GM19438 (cell line): Measurements from ENCODE around the gene PHB1.
A peak's percentile ranks its signal among the peaks of the same experiment; 100 is the strongest.

ENCODE experiments used
- ATAC-seq: cut with Tn5 transposase; IDR thresholded peaks from one replicate; pipeline ENCODE4 v1.9.1; 2021; ENCODE audit warnings: low read depth; ENCODE audit not compliant: unreplicated experiment

PHB1 gene

DNA sequence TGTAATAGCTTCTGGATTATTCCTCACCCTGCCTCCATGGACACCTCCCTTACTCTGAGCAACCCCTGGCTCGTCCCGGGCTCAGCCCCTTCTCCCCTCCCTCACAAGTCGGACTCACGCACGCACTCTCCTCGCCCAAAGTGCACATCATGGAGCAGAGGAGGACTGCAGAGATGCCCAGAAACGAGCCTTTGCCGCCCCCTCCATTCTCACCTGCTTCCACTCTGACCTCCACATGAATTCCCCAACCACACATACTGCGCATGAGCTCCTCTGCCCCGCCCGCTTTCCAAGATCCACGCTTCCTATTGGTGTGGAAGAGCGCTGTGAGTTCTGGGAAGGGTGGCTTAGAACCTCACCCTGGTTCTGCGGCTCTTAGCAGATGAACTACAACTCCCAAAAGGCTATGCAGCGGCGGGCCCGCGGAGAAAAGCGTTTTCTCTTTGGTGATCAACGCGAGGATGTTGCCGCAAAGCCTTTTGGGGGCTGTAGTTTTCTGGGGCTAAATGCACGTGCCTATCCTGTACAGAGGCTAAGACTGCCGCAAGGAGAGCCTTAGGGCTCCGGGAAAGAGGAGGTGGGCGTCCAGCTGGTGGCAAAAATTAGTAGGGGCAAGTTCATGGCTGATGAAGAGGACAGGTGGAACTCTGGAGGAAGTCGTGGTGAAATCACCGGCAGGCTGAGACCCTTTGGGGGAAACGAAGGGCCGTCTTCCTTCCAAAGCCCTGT is at the start of gene PHB1:
PHB1 (minus strand) TSS at position 261 of the 729 bp plus-strand sequence. CDS start 1,618 bp downstream, outside the sequence.
- ATAC-seq, result peak; percentile 98

DNA sequence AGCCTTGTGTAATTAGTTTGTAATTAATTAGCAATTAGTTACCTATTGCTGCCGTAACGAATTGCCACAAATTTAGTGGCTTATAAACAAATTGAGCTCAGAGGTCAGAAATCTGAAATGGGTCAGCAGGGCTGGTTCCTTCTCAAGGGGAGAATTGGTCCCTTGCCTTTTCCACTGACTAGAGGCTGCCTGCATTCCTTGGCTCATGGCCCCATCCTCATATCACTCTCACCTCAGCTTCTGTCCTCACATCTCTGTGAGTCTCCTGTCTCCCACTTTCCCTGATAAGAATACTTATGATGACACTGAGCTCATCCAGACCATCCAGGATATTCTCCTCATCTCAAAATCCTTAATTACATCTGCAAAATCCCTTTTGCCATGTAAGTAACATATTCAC is 49.4 kb upstream of the PHB1 start:
- no peak for ATAC-seq

DNA sequence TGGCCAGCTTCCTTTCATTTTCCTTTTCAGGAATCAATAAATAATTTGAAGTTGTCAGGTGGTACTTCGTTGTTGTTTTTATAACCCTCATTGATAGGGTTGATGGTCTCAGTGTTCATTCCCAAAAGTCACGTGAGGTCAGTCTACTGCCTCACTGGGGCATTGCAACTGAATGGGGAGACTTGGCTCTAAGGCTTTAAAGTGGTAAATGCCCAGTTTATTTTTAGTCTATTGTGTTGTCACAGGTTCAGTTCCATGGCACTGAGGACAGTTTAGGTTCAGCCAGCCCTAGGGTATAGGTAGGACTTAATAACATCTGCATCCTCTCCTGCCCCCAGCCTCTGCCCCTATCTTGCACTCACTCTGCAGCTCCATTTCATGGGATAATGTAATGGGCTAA is 46.9 kb upstream of the PHB1 start:
- ATAC-seq, result no peak

DNA sequence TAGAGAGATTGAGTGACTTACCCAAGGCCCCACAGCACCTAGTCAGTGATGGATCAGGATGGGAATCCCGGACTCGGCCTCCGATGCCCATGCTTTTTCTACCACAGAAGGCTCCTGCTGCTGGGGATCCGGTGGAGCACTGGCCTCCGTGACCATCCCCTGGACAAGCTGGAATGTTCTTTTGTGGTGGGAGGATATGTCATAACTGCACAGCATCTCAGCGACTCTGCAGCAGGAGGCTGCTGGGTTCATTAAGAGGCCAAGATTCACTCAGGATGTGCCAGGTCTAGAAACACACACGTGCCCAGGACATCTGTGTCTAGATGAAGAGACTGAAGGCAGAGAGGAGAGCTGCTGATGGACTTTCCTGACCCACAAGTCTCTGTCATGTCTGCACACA is 45.7 kb upstream of the PHB1 start:
- ATAC-seq, result no peak

DNA sequence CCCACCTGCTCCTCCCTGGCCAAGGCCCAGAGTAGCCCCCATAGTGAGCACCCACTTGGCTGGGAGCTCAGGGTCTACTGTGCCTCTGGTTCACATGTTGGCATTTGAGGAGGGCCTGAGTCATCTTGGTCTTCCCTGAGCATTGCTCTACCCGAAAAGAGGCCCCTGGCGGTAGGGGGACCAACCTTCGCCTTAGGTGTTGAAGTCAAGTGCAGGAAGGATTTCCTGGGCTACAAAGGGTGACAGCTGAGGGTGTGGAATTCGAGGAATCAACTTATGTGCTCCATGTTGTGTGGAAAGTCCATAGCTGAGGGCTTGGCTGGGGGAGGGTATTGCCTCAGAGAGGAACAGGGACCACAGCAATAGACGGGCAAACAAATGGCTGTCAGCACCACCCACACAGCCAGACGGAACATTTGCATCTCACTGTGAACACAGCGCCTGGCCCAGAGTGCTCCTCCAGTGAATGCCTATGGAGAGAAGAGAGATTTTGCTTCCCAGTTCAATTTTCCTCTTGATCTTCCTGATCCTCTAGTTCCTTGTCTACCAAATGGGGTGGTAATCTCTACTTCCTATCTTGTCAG is 44.8 kb upstream of the PHB1 start:
- ATAC-seq, result no peak

DNA sequence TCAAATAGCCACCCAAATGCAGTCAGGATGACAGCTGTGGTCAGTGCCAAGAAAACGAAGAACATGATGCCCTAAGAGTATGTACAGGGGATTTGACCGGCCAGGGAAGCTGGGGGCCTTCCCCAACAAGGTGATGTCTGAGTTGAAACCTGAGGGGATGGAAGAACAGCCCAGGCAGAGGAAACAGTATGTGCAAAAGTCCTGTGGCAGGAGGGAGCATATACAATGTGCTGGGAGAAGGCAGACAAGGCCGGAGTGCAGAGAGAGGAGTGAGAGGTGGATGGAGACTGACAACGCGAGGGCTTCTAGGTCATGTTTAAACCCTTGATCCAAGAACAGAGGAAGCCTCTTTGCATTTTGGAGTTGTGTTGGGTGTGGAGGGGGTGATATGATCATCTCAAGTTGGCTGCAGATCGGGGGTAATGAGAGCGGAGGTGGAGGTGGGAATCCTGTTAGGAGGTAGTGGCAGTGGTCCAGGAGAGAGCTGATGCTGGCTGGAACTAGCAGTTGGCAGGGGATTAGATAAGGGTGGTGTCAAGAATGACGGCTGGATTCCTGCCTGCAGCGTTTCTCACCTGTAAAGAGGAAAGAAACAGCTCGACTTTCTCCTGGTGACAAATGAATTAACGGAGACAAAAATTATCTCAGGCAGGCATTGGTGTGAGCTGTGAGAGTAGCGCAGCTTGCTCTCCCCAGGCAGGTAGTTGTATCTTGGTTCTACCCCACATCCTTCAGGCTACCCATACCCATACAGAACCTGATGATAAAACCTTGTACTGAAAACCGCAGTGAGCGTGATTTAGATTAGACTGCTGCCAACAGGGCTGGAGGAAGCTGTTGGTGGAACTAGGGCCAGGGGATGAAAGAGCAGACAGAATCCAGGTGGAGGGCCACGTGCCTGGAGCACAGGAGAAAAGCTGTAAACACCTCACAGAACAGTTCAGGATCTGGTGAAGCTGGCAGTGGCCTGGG is 43.2 kb upstream of the PHB1 start:
- no peak for ATAC-seq

DNA sequence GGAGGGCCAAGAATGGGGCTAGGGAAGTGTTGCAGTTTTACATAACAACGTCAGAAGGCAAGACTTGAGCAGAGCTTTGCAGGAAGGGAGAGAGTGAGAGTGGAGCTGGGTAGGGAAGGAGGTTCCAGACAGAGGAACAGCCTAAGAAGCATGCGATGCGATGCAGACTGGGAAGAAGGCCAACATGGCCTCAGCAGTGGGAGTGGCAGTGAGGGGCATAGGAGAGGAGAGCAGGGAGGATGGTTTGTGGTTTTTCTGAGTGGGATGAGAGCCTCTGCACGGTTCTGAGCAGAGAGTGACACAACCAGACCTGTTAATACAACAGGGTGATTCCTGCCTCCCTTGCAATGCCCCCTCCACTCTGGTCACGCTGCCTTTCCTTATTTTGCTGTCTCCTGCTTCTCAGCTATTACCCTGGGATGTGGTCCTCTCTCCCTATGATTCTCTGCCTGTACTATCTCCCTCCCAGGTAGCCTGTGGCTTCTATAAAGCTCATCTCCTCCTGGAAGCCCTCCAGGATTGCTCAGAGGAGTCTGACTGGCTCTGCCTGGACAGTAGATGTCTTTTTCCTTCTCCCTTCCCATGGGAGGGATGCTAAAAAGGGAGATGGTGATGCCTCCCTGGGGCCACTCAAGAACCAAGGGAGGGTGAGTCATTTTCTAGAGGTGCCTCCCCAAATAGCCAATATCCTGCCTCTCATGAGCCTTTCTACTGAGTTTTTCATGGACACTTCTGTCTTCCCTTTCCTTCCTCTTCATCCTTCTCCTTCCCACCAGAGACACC is 41.7 kb upstream of the PHB1 start:
- no peak for ATAC-seq

DNA sequence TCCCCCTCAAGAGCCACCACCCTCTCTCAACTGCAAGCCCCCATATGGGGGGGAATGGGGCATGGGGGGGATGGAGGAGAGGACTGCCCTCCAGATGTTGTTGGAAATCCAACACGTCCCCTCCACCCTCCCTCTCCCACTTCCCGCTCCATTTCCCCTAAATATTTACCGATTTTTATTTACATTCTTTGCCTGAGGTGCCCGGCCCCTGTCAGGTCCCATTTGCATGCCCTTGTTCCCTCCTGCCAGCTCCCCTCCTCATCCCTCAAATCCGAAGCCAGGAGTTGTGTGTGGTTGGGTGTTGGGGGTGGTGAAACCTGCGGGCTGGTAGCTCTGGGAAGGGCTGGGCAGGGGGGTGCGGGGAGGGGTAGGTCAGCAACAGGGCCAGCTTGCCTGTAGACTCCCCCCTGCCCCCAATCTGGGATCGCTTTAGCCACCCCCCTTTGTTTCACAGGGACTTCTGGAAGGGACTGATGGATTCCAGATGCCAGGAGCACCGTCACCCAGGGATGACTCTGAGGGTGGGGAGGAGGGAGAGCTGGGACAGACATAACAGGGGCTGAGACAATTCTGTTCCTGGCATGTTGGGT is 40.7 kb upstream of the PHB1 start:
- no peak for ATAC-seq

DNA sequence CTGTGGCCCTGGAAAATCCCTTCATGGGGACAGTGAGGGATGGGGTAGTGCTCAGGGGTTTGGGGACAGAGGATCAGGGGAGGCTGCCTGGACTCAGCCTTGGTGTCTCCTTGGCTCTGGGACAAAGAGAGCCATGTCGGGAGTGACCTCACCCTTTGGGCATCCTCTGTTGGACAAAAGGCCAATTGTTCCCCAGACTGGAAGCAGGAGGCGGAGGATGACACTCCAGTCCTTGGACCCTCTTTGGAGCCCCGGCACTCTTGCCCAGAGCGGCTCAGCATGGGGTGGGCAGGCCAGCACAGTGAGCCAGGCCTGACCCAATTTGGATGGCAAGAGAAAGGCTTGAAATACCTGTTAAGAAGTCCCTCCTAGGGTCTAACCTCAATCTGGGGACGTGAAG is 39.4 kb upstream of the PHB1 start:
- no peak for ATAC-seq

DNA sequence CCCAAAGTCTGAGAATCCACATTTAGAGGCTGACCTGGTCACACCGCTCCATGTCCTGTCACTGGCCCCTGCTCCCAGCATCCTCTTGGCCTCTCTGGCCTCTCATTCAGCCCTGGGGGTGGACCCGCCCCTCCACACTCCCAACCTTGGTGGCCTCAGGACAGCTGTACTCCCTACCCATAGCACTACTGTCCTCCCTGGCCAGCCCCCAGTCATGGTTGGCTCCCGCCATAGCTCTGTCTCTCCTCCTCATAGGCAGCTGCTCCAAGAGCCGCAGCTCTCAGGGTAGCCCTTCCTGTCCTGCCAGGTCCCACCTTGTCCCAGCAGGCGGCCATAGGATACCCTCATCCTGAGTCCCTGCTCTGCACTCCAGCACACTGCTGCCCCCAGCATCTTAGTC is 38.0 kb upstream of the PHB1 start:
- ATAC-seq, result no peak

DNA sequence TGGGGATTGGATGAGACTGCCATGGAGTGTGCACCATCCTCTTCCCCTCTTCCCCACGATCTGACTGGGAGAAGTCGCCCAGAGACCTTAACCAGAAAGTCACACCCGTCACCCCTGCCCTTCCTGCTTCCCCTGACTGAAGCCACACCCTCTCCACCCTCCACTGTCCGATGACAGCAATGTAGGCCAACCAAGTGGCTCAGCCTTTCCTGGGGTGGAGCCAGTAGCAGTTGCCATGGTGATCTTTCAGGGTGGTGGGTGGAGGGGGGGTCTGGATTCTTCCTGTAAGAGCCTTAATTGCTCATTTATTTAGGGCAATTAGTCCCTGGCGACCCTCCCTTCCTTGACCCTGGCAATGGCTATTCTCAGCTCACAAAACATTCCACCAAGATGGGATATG is 37.5 kb upstream of the PHB1 start:
- ATAC-seq, result no peak

DNA sequence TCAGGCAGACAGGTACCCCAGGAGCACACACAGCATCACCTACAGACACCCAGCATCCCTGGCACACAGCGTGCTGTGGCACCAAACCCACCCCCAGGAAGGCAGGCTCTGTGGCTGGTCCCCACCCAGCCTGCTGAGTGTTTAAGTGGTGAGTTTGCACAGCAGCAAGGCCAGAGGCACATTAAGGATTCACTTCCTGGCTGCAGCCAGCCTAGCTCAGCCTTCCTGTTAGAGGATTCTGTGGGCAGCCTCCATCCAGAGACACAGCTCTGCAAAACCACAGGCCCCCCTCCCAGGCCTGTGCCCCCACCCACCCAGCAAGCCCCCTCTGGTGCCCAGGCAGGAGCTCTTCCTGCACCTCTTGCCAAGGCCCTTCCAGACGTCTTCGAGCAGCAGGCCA is 36.1 kb upstream of the PHB1 start:
- no peak for ATAC-seq

DNA sequence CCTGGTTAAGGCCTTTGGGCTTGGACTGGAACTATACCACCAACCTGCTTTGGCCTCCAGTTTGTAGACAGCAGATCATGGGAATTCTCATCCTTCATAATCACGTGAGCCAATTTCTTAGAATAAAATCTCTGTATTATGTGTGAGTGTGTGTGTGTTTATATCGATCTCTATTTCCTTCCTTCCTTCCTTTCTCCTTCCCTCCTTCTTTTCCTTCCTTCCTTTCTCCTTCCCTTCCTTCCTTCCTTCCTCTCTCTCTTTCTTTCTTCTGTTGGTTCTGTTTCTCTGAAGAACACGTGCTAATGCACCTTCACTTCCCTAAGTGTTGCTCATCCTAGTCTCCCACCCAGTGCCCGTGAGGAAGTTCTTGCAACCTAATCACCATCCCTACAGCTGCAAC is 35.5 kb upstream of the PHB1 start:
- ATAC-seq, result no peak

DNA sequence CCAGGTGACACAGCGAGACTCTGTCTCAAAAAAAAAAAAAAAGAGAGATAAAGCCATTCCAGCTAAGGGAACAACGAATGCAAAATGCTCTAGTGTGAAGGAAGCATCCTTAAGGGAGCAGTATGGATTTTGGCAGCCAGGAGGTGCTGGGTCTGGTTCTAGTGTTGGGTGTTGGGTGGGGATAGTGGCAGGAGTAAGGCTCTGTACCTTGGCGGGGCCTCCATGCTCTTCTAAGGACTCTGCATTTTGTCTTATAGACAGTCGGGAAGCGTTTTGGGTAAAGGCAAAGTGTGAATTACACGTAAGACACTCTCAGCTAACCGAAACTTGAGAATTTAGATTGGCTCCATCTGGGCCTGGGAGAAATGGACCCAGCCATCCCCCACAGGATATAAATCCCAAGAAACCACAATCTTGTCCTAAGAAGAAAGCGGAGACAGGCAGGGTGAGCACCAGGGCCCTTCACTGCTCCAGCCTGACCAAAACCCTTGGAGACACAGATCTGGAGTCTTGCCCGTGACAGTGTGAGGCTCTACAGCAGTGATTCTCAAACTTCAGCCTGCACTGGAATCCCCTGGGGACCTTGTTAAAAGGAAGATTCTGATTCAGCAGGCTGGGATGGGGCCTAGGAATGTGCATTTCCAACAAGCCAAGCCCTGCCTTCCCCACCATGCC is 33.1 kb upstream of the PHB1 start:
- no peak for ATAC-seq

DNA sequence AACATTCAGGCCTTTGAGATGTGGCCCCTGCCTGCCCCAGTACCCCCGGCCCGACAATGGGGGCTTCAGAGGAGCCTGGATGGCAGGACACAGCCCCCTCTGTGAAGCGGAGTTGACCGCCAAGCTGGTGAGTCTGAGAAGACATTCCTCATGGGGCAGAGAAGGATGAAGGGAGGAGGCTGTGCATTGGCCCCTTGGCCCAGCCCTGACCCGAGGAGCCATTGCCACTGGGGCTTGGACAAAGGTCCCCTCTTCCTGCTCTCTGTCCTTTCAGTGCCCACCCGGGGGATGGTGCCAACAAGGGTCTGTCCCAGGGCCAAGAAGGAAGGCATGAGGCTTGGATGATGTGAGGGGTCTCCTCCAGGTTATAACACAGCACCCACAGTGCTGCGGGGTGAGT is 30.9 kb upstream of the PHB1 start:
- no peak for ATAC-seq

DNA sequence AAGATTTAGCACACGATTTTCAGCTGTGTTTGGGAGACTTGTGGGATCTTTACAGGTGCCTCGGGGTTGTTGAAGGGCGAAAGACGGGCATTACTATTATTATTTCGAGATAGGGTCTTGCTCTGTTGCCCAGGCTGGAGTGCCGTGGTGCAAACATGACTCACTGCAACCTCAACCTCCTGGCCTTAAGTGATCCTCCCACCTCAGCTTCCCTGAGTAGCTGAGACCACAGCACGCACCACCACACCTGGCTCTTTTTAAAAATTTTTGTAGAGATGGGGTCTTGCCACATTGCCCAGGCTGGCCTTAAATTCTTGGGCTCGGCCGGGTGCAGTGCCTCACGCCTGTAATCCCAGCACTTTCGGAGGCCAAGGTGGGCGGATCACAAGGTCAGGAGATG is 29.7 kb upstream of the PHB1 start:
- no peak for ATAC-seq

DNA sequence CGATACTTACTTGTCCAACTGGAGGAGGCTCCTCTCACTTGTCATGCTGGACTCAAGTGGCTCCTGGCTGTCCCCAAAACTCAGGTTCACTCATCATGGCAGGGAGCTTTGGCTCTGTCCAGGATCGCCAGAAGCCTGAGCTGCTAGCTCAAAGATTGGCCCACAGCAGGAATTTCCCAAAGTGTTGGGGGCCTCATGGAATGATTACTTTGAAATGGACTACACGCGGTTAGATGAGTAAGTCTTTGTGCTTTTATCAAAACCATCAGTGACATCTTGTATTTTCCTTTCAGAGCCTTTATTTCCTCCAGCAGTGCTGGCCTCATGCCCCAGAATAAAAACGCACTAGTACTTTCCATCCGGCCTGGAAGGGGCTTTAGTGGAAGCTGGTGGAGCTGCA is 29.2 kb upstream of the PHB1 start:
- no peak for ATAC-seq

DNA sequence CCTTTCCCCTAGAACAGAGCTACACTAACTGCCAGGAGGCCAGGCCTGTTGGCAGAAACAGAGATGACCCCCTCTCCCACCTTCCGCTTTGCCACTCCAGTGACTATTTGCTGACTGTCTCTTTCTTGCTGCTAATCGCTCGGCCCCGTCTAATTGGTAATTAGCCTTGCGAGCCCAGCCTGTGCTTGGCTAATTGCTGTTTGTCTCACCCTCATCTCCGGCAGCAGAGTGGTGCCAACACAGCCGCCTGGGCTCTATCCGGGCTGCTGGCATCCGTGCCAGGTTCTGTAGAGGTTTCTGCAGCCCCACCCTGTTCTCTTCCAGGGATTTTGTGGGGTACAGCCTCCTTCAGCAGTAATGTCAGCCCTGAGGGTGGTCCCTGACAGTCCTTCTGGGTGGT is 27.4 kb upstream of the PHB1 start:
- no peak for ATAC-seq

DNA sequence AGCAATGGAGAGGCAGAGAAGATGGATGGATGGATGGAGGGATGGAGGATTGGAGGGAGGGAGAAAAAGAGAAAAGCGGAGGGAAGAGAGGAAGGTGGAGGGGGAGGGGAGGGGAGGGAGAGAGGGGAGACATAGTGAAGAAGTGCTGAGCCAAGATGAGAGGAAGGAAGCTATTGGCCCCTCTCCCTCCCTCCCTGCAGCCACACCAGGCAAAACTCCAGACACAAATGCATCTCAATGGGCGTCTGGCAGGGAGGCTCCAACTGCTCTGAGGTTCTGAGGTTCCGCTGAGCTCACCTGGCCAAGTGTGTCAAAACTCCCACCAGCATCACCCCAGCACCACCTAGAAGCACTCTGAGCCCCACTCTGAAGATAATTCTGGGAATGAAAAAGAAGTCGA is 26.9 kb upstream of the PHB1 start:
- no peak for ATAC-seq

DNA sequence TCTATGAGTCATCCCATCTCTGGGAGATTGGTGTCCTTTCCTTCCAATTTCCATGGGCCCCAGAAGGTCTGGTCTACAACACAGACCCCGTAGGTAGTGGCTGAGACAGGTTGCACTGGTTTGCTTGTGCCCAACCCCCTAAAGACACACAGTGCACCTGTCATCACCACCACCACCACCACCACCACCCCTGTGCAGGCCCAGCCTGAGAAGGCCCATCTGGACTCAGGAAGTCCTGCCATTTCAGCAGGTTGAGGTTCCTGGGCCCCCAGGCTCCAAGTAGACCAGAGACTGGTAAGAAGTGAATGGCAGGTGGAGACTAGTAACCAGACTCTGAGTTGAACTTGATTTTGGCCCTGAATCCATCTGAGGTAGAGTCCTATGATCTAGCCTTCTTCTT is 25.9 kb upstream of the PHB1 start:
- ATAC-seq, result no peak
